ENCODE data around the gene CASS4. TPM values are rescaled to one million over a fixed set of nuclear protein-coding genes. Genes with fewer than 3 reads are reported as not detected.

The CASS4 gene
- total and polyA plus RNA-seq, 9 of the 15 experiments (the other 6 are each of a cell fraction or from before 2014, with no cell fraction given): 8.1 to 53.8 (median 26.7) TPM

DNA sequence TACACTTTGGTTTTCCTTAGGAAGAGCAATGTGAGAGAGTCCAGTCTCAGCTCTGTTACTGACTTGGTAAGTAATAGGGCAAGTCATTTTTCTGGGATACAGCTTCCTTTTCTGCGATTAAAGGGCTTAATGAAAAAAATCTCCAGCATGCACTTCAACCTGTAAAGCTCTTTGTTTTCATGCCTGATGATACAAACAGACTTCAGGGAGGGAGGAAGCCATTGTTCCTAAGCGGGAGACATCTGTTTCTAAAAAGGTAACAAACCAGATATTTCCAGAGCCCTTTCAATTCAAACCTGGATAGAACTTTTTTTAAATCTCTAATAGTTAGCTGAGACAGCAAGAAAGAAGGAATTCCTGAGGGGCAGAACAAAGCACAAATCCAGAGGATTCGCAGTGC is 5.2 kb upstream of the CASS4 start:
- Histone ChIP-seq H3K4me2 (ENCODE audit: insufficient read depth, low read length) (no peak overlapping the region), H3K79me2 (ENCODE audit: control insufficient read depth, insufficient read depth, low read length) (peaks cover 63% of the 10 kb centered on the region), H3K9ac (ENCODE audit: insufficient read depth in 1 of 2, low read depth in 2 of 2, low read length in 2 of 2) (no peak overlapping the region; a peak in 1 of 4 replicates), H4K20me1 (replicated peaks; ENCODE audit: control insufficient read depth, insufficient read depth, low read length) (no peaks in the 10 kb centered on the region), H3K4me3 (no peak overlapping the region), H3K27ac (ENCODE audit: extremely low read depth, low read depth, low read length) (peak overlapping the region; percentile 10; the same call in 1 of the 3 replicates), H3K36me3 (ENCODE audit: control insufficient read depth, insufficient read depth, low read length) (peaks cover 72% of the 10 kb centered on the region), H3K4me1 (replicated peaks in 1 of 2; ENCODE audit: control insufficient read depth in 2 of 2, insufficient read depth in 2 of 2, low read length in 2 of 2) (peaks cover 9 to 35% of the 10 kb centered on the region in 2 experiments), H3K9me3 (replicated peaks; ENCODE audit: control insufficient read depth, insufficient read depth, low read depth, low read length) (no peaks in the 10 kb centered on the region), H3K9me1 (ENCODE audit: control insufficient read depth, insufficient read depth, low read length) (no peaks in the 10 kb centered on the region), H2AFZ (ENCODE audit: low read depth, low read length) (no peak overlapping the region), H3K27me3 (ENCODE audit: control insufficient read depth in 2 of 2, insufficient read depth in 2 of 2, low read length in 2 of 2) (no peaks in the 10 kb centered on the region)
- ATAC-seq (no peak), FAIRE-seq (no peak), DNase-seq (ENCODE audit: extremely low read depth in 1 of 4, low spot score in 3 of 4) (no peak)
- in situ Hi-C loops (cut with MboI): no loop called here
- TF ChIP-seq, protein P1, sequence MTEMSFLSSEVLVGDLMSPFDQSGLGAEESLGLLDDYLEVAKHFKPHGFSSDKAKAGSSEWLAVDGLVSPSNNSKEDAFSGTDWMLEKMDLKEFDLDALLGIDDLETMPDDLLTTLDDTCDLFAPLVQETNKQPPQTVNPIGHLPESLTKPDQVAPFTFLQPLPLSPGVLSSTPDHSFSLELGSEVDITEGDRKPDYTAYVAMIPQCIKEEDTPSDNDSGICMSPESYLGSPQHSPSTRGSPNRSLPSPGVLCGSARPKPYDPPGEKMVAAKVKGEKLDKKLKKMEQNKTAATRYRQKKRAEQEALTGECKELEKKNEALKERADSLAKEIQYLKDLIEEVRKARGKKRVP (CRISPR knock-in tag; IDR thresholded peaks at IDR 0.05): no peak
- TF ChIP-seq ZBTB1 (CRISPR knock-in tag; IDR thresholded peaks at IDR 0.05; ENCODE audit: borderline replicate concordance, low read depth) (no peak), E2F3 (CRISPR knock-in tag; IDR thresholded peaks at IDR 0.05) (no peak), FIP1L1 (IDR thresholded peaks at IDR 0.05; ENCODE audit: low read depth, low read length, poor library complexity, severe bottlenecking) (no peak), KLF13 (tag; IDR thresholded peaks at IDR 0.05; ENCODE audit: borderline replicate concordance, low read depth) (no peak), NCOA6 (IDR thresholded peaks at IDR 0.05) (no peak), SMARCE1 (IDR thresholded peaks at IDR 0.05) (no peak), SETDB1 (IDR thresholded peaks at IDR 0.05; ENCODE audit: low read length) (no peak), KAT2B (IDR thresholded peaks at IDR 0.05; ENCODE audit: low read depth, low read length) (no peak), PML (IDR thresholded peaks at IDR 0.05; ENCODE audit: low read length) (no peak), SOX6 (IDR thresholded peaks at IDR 0.05) (no peak), TEAD1 (CRISPR knock-in tag; IDR thresholded peaks at IDR 0.05) (no peak), ZKSCAN1 (IDR thresholded peaks at IDR 0.05; ENCODE audit: low read depth, low read length) (no peak), GATA2 (CRISPR knock-in tag; IDR thresholded peaks at IDR 0.05) (no peak), SIX5 (IDR thresholded peaks at IDR 0.05; ENCODE audit: borderline replicate concordance in 1 of 2, insufficient read depth in 1 of 2, low read depth in 1 of 2, low read length in 2 of 2) (no peak)
- POLR2A ChIA-PET: interaction anchor here (1.3 to 1.7 kb wide), 2 partner anchors 12 to 15 kb away, joined by 3 to 6 read pairs; partner anchors contain the start of genes AURKA and CSTF1
- intact Hi-C loops (cut with micrococcal nuclease): no loop called here
- no TSS peak for BruUV-seq (replicated peaks)
- WGBS (ENCODE audit: insufficient coverage, low coverage, missing lambda C conversion rate): 96% methylated on average over 3 of the region's 3 CpGs
- CTCF ChIA-PET (ENCODE audit: low intra/inter-chr PET ratio): no interaction called here
